LNCAP (cell line): ENCODE results near the gene MT1F.

Source experiments
- CTCF ChIP-seq: fragments of 450-650 bp; IDR thresholded peaks from 2 replicates; pipeline ENCODE4 v1.5.1; 2017; ENCODE audit warnings: mild to moderate bottlenecking

Gene MT1F

GRCh38 chr16:56645311-56645710 is 12.4 kb upstream of the MT1F start:
- no peak for TF ChIP-seq CTCF

GRCh38 chr16:56645838-56646237 is 11.9 kb upstream of the MT1F start:
- no peak for TF ChIP-seq CTCF

GRCh38 chr16:56647641-56648431 is 9.9 kb upstream of the MT1F start:
- TF ChIP-seq CTCF, result no peak

- no peak for TF ChIP-seq CTCF
Observed at GRCh38 chr16:56649271-56649670, 8.5 kb upstream of the MT1F start.

- TF ChIP-seq CTCF, result no peak
Observed at GRCh38 chr16:56649820-56650219, 7.9 kb upstream of the MT1F start.

- TF ChIP-seq CTCF, result no peak
Observed at GRCh38 chr16:56651586-56651985, 6.2 kb upstream of the MT1F start, which contains the start of gene MT1B. Gene MT1B (plus strand): TSS chr16:56651886. CDS start chr16:56651954, 68 bp downstream.

GRCh38 chr16:56652600-56652999 is 5.2 kb upstream of the MT1F start:
- TF ChIP-seq CTCF, result no peak

GRCh38 chr16:56653218-56653617 is 4.5 kb upstream of the MT1F start:
- no peak for TF ChIP-seq CTCF
